Measurements from ENCODE around the gene SEPSECS. TPM values are rescaled to one million over a fixed set of nuclear protein-coding genes. Genes with fewer than 3 reads are reported as not detected.
A peak's percentile ranks its signal among the peaks of the same experiment; 100 is the strongest.

SEPSECS gene
- total and polyA plus RNA-seq, 2 experiments from 2014 or later: 1.2 to 4.7 TPM

- TF ChIP-seq, protein P1, sequence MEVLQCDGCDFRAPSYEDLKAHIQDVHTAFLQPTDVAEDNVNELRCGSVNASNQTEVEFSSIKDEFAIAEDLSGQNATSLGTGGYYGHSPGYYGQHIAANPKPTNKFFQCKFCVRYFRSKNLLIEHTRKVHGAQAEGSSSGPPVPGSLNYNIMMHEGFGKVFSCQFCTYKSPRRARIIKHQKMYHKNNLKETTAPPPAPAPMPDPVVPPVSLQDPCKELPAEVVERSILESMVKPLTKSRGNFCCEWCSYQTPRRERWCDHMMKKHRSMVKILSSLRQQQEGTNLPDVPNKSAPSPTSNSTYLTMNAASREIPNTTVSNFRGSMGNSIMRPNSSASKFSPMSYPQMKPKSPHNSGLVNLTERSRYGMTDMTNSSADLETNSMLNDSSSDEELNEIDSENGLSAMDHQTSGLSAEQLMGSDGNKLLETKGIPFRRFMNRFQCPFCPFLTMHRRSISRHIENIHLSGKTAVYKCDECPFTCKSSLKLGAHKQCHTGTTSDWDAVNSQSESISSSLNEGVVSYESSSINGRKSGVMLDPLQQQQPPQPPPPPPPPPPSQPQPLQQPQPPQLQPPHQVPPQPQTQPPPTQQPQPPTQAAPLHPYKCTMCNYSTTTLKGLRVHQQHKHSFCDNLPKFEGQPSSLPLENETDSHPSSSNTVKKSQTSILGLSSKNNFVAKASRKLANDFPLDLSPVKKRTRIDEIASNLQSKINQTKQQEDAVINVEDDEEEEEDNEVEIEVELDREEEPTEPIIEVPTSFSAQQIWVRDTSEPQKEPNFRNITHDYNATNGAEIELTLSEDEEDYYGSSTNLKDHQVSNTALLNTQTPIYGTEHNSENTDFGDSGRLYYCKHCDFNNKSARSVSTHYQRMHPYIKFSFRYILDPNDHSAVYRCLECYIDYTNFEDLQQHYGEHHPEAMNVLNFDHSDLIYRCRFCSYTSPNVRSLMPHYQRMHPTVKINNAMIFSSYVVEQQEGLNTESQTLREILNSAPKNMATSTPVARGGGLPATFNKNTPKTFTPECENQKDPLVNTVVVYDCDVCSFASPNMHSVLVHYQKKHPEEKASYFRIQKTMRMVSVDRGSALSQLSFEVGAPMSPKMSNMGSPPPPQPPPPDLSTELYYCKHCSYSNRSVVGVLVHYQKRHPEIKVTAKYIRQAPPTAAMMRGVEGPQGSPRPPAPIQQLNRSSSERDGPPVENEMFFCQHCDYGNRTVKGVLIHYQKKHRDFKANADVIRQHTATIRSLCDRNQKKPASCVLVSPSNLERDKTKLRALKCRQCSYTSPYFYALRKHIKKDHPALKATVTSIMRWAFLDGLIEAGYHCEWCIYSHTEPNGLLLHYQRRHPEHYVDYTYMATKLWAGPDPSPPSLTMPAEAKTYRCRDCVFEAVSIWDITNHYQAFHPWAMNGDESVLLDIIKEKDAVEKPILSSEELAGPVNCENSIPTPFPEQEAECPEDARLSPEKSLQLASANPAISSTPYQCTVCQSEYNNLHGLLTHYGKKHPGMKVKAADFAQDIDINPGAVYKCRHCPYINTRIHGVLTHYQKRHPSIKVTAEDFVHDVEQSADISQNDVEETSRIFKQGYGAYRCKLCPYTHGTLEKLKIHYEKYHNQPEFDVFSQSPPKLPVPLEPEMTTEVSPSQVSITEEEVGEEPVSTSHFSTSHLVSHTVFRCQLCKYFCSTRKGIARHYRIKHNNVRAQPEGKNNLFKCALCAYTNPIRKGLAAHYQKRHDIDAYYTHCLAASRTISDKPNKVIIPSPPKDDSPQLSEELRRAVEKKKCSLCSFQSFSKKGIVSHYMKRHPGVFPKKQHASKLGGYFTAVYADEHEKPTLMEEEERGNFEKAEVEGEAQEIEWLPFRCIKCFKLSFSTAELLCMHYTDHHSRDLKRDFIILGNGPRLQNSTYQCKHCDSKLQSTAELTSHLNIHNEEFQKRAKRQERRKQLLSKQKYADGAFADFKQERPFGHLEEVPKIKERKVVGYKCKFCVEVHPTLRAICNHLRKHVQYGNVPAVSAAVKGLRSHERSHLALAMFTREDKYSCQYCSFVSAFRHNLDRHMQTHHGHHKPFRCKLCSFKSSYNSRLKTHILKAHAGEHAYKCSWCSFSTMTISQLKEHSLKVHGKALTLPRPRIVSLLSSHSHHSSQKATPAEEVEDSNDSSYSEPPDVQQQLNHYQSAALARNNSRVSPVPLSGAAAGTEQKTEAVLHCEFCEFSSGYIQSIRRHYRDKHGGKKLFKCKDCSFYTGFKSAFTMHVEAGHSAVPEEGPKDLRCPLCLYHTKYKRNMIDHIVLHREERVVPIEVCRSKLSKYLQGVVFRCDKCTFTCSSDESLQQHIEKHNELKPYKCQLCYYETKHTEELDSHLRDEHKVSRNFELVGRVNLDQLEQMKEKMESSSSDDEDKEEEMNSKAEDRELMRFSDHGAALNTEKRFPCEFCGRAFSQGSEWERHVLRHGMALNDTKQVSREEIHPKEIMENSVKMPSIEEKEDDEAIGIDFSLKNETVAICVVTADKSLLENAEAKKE (CRISPR knock-in tag; IDR thresholded peaks at IDR 0.05): no peak
- TF ChIP-seq ZNF114 (CRISPR knock-in tag; IDR thresholded peaks at IDR 0.05): no peak
Measured at GRCh38 chr4:25198713-25199112, 38.5 kb upstream of the SEPSECS start (continued).

DNA sequence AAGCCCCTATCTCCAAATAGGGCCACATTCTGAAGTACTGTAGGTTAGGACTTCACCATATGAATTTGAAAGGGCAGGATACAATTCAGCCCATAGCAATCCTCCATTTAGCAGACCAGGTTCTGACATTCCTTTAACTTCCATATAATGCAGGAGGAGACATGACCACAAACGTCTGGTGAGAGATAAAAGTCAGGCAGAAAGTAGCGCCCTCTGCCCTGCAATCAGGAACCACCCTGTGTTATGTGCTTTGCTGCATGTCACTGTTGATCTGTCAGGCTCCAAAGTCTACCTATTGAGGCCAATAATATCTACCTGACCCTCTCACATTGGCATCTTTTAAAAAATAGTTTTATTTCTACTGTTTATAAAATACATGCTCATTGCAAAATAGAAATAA is 30.2 kb upstream of the SEPSECS start:
- Mint-ChIP-seq H3K4me3 (no peak overlapping the region), H3K4me1 (no peaks in the 10 kb centered on the region), H3K27me3 (ENCODE audit: insufficient read depth, low read depth, poor library complexity) (no peaks in the 10 kb centered on the region), H3K9me3 (no peaks in the 10 kb centered on the region), H3K27ac (no peak overlapping the region), H3K36me3 (ENCODE audit: low read depth) (no peaks in the 10 kb centered on the region)
- H3F3A ChIP-seq (replicated peaks; ENCODE audit: low read depth): no peaks in the 10 kb centered on the region
- no peak overlapping the region for H3K27ac ChIP-seq (ENCODE audit: low read depth)
- H3K36me3 ChIP-seq (ENCODE audit: insufficient read depth): no peaks in the 10 kb centered on the region
- no peaks in the 10 kb centered on the region for H3K4me1 ChIP-seq (ENCODE audit: insufficient read depth)
- TF ChIP-seq, protein P2, sequence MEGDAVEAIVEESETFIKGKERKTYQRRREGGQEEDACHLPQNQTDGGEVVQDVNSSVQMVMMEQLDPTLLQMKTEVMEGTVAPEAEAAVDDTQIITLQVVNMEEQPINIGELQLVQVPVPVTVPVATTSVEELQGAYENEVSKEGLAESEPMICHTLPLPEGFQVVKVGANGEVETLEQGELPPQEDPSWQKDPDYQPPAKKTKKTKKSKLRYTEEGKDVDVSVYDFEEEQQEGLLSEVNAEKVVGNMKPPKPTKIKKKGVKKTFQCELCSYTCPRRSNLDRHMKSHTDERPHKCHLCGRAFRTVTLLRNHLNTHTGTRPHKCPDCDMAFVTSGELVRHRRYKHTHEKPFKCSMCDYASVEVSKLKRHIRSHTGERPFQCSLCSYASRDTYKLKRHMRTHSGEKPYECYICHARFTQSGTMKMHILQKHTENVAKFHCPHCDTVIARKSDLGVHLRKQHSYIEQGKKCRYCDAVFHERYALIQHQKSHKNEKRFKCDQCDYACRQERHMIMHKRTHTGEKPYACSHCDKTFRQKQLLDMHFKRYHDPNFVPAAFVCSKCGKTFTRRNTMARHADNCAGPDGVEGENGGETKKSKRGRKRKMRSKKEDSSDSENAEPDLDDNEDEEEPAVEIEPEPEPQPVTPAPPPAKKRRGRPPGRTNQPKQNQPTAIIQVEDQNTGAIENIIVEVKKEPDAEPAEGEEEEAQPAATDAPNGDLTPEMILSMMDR (conservative IDR thresholded peaks at IDR 0.05; ENCODE audit: low read depth in 2 of 2): peak; percentile 43 to 57
- no peak for TF ChIP-seq ZNF331 (CRISPR knock-in tag; IDR thresholded peaks at IDR 0.05; ENCODE audit: low read depth)
- TF ChIP-seq, protein P1 (CRISPR knock-in tag; IDR thresholded peaks at IDR 0.05): peak; percentile 9; the same call in 1 of the 2 replicates
- no peak overlapping the region for H3K4me2 ChIP-seq
- no peaks in the 10 kb centered on the region; the same call in 1 of the 2 replicates for H4K20me1 ChIP-seq (replicated peaks; ENCODE audit: insufficient read depth)
- H2AFZ ChIP-seq: no peak overlapping the region
- no peaks in the 10 kb centered on the region for H3K79me2 ChIP-seq (replicated peaks; ENCODE audit: insufficient read depth)
- H3K9me2 ChIP-seq (ENCODE audit: insufficient read depth): no peaks in the 10 kb centered on the region
- DNase-seq (ENCODE audit: low spot score): peak; percentile 53
- ATAC-seq: peak; percentile 77
- no peak overlapping the region for H3K4me3 ChIP-seq
- H3K27me3 ChIP-seq (ENCODE audit: insufficient read depth): no peaks in the 10 kb centered on the region
